ENCODE measurements around the gene UGT8.

GRCh38 chr4:114701491-114701890, 102.9 kb downstream of the UGT8 start:
- TF ChIP-seq, protein P1, sequence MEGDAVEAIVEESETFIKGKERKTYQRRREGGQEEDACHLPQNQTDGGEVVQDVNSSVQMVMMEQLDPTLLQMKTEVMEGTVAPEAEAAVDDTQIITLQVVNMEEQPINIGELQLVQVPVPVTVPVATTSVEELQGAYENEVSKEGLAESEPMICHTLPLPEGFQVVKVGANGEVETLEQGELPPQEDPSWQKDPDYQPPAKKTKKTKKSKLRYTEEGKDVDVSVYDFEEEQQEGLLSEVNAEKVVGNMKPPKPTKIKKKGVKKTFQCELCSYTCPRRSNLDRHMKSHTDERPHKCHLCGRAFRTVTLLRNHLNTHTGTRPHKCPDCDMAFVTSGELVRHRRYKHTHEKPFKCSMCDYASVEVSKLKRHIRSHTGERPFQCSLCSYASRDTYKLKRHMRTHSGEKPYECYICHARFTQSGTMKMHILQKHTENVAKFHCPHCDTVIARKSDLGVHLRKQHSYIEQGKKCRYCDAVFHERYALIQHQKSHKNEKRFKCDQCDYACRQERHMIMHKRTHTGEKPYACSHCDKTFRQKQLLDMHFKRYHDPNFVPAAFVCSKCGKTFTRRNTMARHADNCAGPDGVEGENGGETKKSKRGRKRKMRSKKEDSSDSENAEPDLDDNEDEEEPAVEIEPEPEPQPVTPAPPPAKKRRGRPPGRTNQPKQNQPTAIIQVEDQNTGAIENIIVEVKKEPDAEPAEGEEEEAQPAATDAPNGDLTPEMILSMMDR (IDR thresholded peaks at IDR 0.05): no peak
- TF ChIP-seq SIN3A (IDR thresholded peaks at IDR 0.05; ENCODE audit: borderline replicate concordance, low read depth, low read length) (no peak), POLR2AphosphoS5 (IDR thresholded peaks at IDR 0.05; ENCODE audit: low read depth, low read length) (no peak), JUND (IDR thresholded peaks at IDR 0.05) (no peak), RFX5 (IDR thresholded peaks at IDR 0.05; ENCODE audit: low read length) (no peak), PBX3 (IDR thresholded peaks at IDR 0.05) (no peak), YY1 (IDR thresholded peaks at IDR 0.05; ENCODE audit: low read depth) (no peak), MAX (IDR thresholded peaks at IDR 0.05; ENCODE audit: low read depth) (no peak), TAF1 (IDR thresholded peaks at IDR 0.05; ENCODE audit: borderline replicate concordance, low read depth, low read length) (no peak), NFIC (IDR thresholded peaks at IDR 0.05; ENCODE audit: borderline replicate concordance) (no peak)
- TF ChIP-seq, protein P2, sequence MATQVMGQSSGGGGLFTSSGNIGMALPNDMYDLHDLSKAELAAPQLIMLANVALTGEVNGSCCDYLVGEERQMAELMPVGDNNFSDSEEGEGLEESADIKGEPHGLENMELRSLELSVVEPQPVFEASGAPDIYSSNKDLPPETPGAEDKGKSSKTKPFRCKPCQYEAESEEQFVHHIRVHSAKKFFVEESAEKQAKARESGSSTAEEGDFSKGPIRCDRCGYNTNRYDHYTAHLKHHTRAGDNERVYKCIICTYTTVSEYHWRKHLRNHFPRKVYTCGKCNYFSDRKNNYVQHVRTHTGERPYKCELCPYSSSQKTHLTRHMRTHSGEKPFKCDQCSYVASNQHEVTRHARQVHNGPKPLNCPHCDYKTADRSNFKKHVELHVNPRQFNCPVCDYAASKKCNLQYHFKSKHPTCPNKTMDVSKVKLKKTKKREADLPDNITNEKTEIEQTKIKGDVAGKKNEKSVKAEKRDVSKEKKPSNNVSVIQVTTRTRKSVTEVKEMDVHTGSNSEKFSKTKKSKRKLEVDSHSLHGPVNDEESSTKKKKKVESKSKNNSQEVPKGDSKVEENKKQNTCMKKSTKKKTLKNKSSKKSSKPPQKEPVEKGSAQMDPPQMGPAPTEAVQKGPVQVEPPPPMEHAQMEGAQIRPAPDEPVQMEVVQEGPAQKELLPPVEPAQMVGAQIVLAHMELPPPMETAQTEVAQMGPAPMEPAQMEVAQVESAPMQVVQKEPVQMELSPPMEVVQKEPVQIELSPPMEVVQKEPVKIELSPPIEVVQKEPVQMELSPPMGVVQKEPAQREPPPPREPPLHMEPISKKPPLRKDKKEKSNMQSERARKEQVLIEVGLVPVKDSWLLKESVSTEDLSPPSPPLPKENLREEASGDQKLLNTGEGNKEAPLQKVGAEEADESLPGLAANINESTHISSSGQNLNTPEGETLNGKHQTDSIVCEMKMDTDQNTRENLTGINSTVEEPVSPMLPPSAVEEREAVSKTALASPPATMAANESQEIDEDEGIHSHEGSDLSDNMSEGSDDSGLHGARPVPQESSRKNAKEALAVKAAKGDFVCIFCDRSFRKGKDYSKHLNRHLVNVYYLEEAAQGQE (IDR thresholded peaks at IDR 0.05; ENCODE audit: low read depth, low read length): no peak

Data from SK-N-SH (cell line).